ENCODE data around the gene PITPNC1. TPM values are rescaled to one million over a fixed set of nuclear protein-coding genes. Genes with fewer than 3 reads are reported as not detected.
"Not testable (repeated sequence)": the region's sequence is repeated elsewhere in the genome, so short reads cannot be mapped to it uniquely, and the experiment has no call there.

The PITPNC1 gene
- total RNA-seq, 1 donor from 2014 or later: 13.0 TPM

DNA sequence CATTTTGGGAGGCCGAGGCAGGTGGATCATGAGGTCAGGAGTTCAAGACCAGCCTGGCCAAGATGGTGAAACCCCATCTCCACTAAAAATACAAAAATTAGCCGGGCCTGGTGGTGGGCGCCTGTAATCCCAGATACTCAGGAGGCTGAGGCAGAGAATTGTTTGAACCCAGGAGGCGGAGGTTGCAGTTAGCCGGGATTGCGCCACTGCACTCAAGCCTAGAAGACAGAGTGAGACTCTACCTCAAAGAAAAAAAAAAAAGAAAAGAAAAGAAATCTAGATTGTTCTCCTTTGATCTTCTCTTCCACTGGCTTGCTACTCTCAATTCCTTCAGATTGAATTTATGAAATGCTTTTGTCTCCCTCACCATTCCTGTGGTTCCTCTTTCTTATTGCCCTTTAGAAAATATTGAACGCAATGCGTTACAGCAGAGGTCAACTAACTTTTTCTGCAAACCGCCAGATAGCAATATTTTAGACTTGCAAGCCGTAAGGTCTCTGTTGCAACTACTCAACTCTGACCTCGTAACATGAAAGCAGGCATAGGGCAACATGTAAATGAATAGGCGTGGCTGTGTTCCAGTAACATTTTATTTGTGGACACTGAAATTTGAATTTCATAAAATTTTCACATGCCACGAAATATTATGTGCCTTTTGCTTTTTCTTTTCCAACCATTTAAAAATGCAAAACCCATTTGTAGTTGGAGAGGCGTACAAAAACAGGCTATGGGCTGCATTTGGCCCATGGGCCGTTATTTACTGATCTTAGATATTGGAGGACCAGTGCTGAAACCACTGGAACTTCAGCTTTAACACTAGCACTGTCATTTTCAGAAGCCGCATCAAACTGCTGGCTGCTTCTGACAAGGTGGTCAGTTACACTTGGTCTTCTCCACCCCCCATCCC is 24.8 kb downstream of the PITPNC1 start:
- DNase-seq (ENCODE audit: low read depth): no peak
- no peaks in the 10 kb centered on the region for H3K27me3 ChIP-seq (ENCODE audit: control insufficient read depth, insufficient read depth, low read length)

DNA sequence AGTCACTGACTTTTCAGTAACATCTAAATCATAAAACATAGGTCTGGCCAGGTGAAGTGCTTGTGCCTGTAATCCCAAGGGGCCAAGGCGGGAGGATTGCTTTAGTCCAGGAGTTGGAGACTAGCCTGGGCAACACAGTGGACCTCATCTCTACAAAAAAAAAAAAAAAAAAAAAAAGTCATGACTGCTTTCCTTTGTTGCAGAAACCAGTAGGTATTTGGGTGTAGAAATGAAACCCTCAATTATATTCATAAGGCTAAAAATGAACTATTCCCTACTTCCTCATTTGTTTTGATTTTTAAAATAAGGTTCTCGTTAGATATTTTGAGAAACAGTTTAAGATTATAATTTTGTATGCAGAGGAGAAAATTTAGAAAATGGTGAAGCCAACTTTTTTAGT is 26.0 kb downstream of the PITPNC1 start:
- no peak overlapping the region for H3K4me3 ChIP-seq (ENCODE audit: low read depth, low read length)
- TF ChIP-seq, protein P1, sequence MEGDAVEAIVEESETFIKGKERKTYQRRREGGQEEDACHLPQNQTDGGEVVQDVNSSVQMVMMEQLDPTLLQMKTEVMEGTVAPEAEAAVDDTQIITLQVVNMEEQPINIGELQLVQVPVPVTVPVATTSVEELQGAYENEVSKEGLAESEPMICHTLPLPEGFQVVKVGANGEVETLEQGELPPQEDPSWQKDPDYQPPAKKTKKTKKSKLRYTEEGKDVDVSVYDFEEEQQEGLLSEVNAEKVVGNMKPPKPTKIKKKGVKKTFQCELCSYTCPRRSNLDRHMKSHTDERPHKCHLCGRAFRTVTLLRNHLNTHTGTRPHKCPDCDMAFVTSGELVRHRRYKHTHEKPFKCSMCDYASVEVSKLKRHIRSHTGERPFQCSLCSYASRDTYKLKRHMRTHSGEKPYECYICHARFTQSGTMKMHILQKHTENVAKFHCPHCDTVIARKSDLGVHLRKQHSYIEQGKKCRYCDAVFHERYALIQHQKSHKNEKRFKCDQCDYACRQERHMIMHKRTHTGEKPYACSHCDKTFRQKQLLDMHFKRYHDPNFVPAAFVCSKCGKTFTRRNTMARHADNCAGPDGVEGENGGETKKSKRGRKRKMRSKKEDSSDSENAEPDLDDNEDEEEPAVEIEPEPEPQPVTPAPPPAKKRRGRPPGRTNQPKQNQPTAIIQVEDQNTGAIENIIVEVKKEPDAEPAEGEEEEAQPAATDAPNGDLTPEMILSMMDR (IDR thresholded peaks at IDR 0.05; ENCODE audit: insufficient read depth, low read length, poor library complexity, severe bottlenecking): no peak
- DNase-seq (ENCODE audit: low read depth): no peak
- H3K27me3 ChIP-seq (ENCODE audit: control insufficient read depth, insufficient read depth, low read length): no peaks in the 10 kb centered on the region
- H3K36me3 ChIP-seq (ENCODE audit: control insufficient read depth, insufficient read depth, low read length): no peaks in the 10 kb centered on the region

More for the DNA sequence above, 24.8 kb downstream of the PITPNC1 start:
- no peaks in the 10 kb centered on the region for H3K36me3 ChIP-seq (ENCODE audit: control insufficient read depth, insufficient read depth, low read length)
- TF ChIP-seq, protein P1 (IDR thresholded peaks at IDR 0.05; ENCODE audit: insufficient read depth, low read length, poor library complexity, severe bottlenecking): no peak
- no peak overlapping the region for H3K4me3 ChIP-seq (ENCODE audit: low read depth, low read length)

DNA sequence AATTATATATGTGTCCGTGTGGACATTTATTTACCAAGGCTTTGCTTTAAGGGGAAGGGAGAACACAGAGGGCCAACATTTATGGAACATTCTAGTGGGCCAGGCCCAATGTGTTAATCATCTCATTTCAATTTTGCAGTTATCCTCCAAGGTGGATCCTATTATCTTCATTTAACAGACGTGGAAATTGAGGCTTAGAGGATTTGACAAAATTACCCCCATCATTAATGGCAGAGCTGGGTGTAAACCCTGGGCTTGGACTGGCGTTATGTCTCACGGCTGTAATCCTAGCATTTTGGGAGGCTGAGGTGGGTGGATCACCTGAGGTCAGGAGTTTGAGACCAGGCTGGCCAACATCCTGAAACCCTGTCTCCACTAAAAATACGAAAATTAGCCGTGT is 26.4 kb downstream of the PITPNC1 start:
- no peaks in the 10 kb centered on the region for H3K36me3 ChIP-seq (ENCODE audit: control insufficient read depth, insufficient read depth, low read length)
- TF ChIP-seq, protein P1 (IDR thresholded peaks at IDR 0.05; ENCODE audit: insufficient read depth, low read length, poor library complexity, severe bottlenecking): no peak

DNA sequence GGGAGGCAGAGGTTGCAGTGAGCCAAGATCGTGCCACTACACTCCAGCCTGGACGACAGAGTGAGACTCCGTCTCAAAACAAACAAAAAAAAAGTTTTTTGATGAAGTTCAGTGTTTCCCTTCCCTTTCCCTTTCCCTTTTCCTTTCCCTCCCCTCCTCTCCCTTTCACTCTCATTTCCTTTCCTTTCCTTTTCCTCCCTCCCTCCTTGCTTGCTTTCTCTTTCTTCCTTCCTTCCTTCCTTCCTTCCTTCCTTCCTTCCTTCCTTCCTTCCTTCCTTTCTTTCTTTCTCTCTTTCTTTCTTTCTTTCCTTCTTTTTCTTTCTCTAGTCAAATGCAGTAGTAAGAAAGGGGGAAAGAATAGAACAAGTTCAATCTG is 31.4 kb downstream of the PITPNC1 start:
- not testable (repeated sequence) for H3K4me3 ChIP-seq (ENCODE audit: low read depth, low read length); DNase-seq (ENCODE audit: low read depth); H3K27me3 ChIP-seq (ENCODE audit: control insufficient read depth, insufficient read depth, low read length); H3K36me3 ChIP-seq (ENCODE audit: control insufficient read depth, insufficient read depth, low read length)

More for the DNA sequence above, 26.4 kb downstream of the PITPNC1 start:
- DNase-seq (ENCODE audit: low read depth): no peak
- Histone ChIP-seq H3K27me3 (ENCODE audit: control insufficient read depth, insufficient read depth, low read length) (no peaks in the 10 kb centered on the region), H3K4me3 (ENCODE audit: low read depth, low read length) (no peak overlapping the region)

DNA sequence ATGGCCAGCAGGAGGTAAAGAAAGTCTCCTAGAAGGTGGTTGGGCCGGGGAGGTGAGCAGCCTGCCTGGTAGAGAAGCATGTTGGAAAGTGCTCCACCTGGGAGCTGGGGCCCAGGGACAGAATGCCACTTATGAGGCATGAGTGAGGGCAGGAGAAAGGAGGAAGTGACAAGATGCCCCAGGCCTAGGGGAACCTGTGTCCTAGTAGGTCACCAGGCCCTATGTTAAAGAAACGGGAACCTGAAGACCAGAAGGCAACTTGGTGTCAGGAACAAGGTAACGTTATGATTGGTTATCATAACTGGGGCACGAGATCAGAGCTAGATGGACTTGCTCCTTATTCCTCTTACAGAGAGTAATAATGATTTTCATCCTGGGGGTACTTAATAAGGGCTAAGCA is 34.3 kb downstream of the PITPNC1 start:
- TF ChIP-seq, protein P1 (IDR thresholded peaks at IDR 0.05; ENCODE audit: insufficient read depth, low read length, poor library complexity, severe bottlenecking): no peak
- no peaks in the 10 kb centered on the region for H3K36me3 ChIP-seq (ENCODE audit: control insufficient read depth, insufficient read depth, low read length)

DNA sequence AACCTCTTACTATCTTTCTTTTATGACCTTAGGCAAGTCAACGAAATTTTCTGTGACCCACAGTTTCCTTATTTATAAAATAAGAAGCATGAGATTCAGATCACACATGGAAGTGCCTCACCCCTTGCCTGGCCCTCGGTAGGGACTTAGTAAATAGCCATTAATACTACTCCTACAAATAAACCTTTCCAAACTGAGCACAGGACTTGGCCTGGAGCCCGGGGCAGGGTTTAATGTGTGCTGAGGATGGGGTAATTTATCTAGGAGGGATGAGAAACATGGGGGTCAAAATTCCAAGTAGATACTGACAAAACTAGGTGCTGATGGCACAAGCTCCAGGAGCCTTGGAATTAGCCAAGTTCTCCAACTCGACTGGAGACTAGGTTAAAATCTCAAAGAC is 35.0 kb downstream of the PITPNC1 start:
- no peak for DNase-seq (ENCODE audit: low read depth)
- TF ChIP-seq, protein P1 (IDR thresholded peaks at IDR 0.05; ENCODE audit: insufficient read depth, low read length, poor library complexity, severe bottlenecking): no peak
- Histone ChIP-seq H3K4me3 (ENCODE audit: low read depth, low read length) (no peak overlapping the region), H3K27me3 (ENCODE audit: control insufficient read depth, insufficient read depth, low read length) (no peaks in the 10 kb centered on the region), H3K36me3 (ENCODE audit: control insufficient read depth, insufficient read depth, low read length) (no peaks in the 10 kb centered on the region)

More for the DNA sequence above, 34.3 kb downstream of the PITPNC1 start:
- no peak for DNase-seq (ENCODE audit: low read depth)
- H3K4me3 ChIP-seq (ENCODE audit: low read depth, low read length): no peak overlapping the region
- no peaks in the 10 kb centered on the region for H3K27me3 ChIP-seq (ENCODE audit: control insufficient read depth, insufficient read depth, low read length)

Data from kidney epithelial cell (primary cell).